WERI-Rb-1 (cell line): ENCODE measurements around the gene LRP1B.

Experiments used
- DNase-seq: peaks from one replicate; pipeline ENCODE4 v3.0.0-alpha.2; 2020
- H3K27ac ChIP-seq: fragments of 250-450 bp; sonication (Bioruptor Pico); 2 replicates; pipeline ENCODE4 v1.5.1; 2020; ENCODE audit warnings: mild to moderate bottlenecking, moderate library complexity
- H3K27me3 ChIP-seq: fragments of 250-450 bp; sonication (Bioruptor Pico); 2 replicates; pipeline ENCODE4 v1.5.1; 2021; ENCODE audit warnings: mild to moderate bottlenecking, low read depth, moderate library complexity; ENCODE audit not compliant: insufficient read depth, severe bottlenecking
- H3K36me3 ChIP-seq: fragments of 250-450 bp; sonication (Bioruptor Pico); 2 replicates; pipeline ENCODE4 v1.5.1; 2020; ENCODE audit warnings: mild to moderate bottlenecking, moderate library complexity
- H3K4me3 ChIP-seq: 2 replicates; pipeline ENCODE4 v1.5.1; 2011; ENCODE audit warnings: low read depth, mild to moderate bottlenecking, control low read depth, low read length
- H3K9me3 ChIP-seq: fragments of 250-450 bp; sonication (Bioruptor Pico); 2 replicates; pipeline ENCODE4 v1.5.1; 2021; ENCODE audit warnings: mild to moderate bottlenecking, moderate library complexity; ENCODE audit not compliant: severe bottlenecking
- CTCF ChIP-seq: IDR thresholded peaks from 2 replicates; pipeline ENCODE4 v1.5.1; 2011; ENCODE audit warnings: low read depth, mild to moderate bottlenecking, control low read depth, inconsistent platforms, low read length

LRP1B gene

GRCh38 chr2:141207036-141207385 is 923.8 kb downstream of the LRP1B start:
- TF ChIP-seq CTCF: no peak
- no peak for DNase-seq
- Histone ChIP-seq H3K36me3 (no peaks in the 10 kb centered on the region), H3K9me3 (no peaks in the 10 kb centered on the region), H3K4me3 (no peak overlapping the region), H3K27me3 (no peaks in the 10 kb centered on the region), H3K27ac (no peak overlapping the region)

- Histone ChIP-seq H3K27ac (no peak overlapping the region), H3K4me3 (no peak overlapping the region), H3K36me3 (no peaks in the 10 kb centered on the region), H3K9me3 (no peaks in the 10 kb centered on the region), H3K27me3 (no peaks in the 10 kb centered on the region)
- DNase-seq: no peak
- TF ChIP-seq CTCF: no peak
These were observed 929.7 kb downstream of the LRP1B start for GRCh38 chr2:141201016-141201565.

GRCh38 chr2:141200191-141200590 is 930.6 kb downstream of the LRP1B start:
- Histone ChIP-seq H3K9me3 (no peaks in the 10 kb centered on the region), H3K36me3 (no peaks in the 10 kb centered on the region), H3K4me3 (no peak overlapping the region), H3K27me3 (no peaks in the 10 kb centered on the region), H3K27ac (no peak overlapping the region)
- no peak for DNase-seq
- TF ChIP-seq CTCF: no peak

- H3K36me3 ChIP-seq: no peaks in the 10 kb centered on the region
- no peak for TF ChIP-seq CTCF
- no peak for DNase-seq
- no peaks in the 10 kb centered on the region for H3K27me3 ChIP-seq
- no peak overlapping the region for H3K27ac ChIP-seq
- H3K4me3 ChIP-seq: no peak overlapping the region
- no peaks in the 10 kb centered on the region for H3K9me3 ChIP-seq
These were observed 931.1 kb downstream of the LRP1B start for GRCh38 chr2:141199711-141200110.

GRCh38 chr2:141195087-141195486 is 935.7 kb downstream of the LRP1B start:
- H3K4me3 ChIP-seq: no peak overlapping the region
- no peaks in the 10 kb centered on the region for H3K27me3 ChIP-seq
- no peak for DNase-seq
- no peaks in the 10 kb centered on the region for H3K9me3 ChIP-seq
- H3K36me3 ChIP-seq: no peaks in the 10 kb centered on the region
- H3K27ac ChIP-seq: no peak overlapping the region
- TF ChIP-seq CTCF: no peak

- Histone ChIP-seq H3K9me3 (no peaks in the 10 kb centered on the region), H3K27ac (no peak overlapping the region), H3K4me3 (no peak overlapping the region), H3K27me3 (no peaks in the 10 kb centered on the region), H3K36me3 (no peaks in the 10 kb centered on the region)
- no peak for TF ChIP-seq CTCF
- DNase-seq: no peak
These were observed 943.8 kb downstream of the LRP1B start for GRCh38 chr2:141187075-141187439.
